Endothelial cell of umbilical vein (primary cell): ENCODE results near the gene CCSER1. TPM values are rescaled to one million over a fixed set of nuclear protein-coding genes. Genes with fewer than 3 reads are reported as not detected.

Experiments
- BruUV-seq: library from RNA; stranded (reverse); fragments of 400-500 nt; replicated peaks from 2 replicates; lab custom pipeline; 2021; lab: Mats Ljungman, UMichigan
- CTCF ChIA-PET: fragments of 300-600, 350-600 bp; sonication (Branson Sonifier 250); formaldehyde crosslinking; loops from one replicate; lab custom pipeline; 2021; ENCODE audit warnings: antibody characterized with exemption, inconsistent platforms; lab: Charles Lee
- POLR2A ChIA-PET: fragments of 300-600, 350-600 bp; sonication (Branson Sonifier 250); formaldehyde crosslinking; loops from one replicate; lab custom pipeline; 2021; ENCODE audit warnings: antibody characterized with exemption, inconsistent platforms; lab: Charles Lee
- DNase-seq: peaks from one replicate; pipeline ENCODE4 v3.0.0-alpha.2; 2011; ENCODE audit warnings: low read depth, low spot score
- FAIRE-seq: peaks from 2 replicates; lab custom pipeline; 2011; peaks lifted over from hg19 to GRCh38; lab: Jason Lieb, UNC
- H2AFZ ChIP-seq: 2 replicates; pipeline ENCODE4 v1.6.0; 2012; ENCODE audit warnings: low read depth, low read length, control low read depth, inconsistent platforms
- H3K27ac ChIP-seq: 2 replicates; pipeline ENCODE4 v1.5.1; 2011; ENCODE audit warnings: low read depth, mild to moderate bottlenecking, control low read depth, low read length, moderate library complexity; ENCODE audit not compliant: insufficient read depth
- H3K27me3 ChIP-seq, 2 experiments: 2 replicates each; pipeline versions ENCODE4 v1.6.0 to v1.6.1; 2011; ENCODE audit warnings: low read length in 2 of 2, mixed read lengths in 1 of 2; ENCODE audit not compliant: control insufficient read depth in 2 of 2, insufficient read depth in 2 of 2
- H3K36me3 ChIP-seq, 2 experiments: 2 replicates in 1 of 2; 3 replicates in 1 of 2; pipeline ENCODE4 v1.5.1; 2011; ENCODE audit warnings: low read length in 2 of 2, mild to moderate bottlenecking in 1 of 2, moderate library complexity in 1 of 2; ENCODE audit not compliant: control insufficient read depth in 2 of 2, insufficient read depth in 2 of 2; ENCODE audit errors: extremely low read depth in 1 of 2
- H3K4me1 ChIP-seq: 3 replicates; pipeline ENCODE4 v1.5.1; 2011; ENCODE audit warnings: mild to moderate bottlenecking, low read length; ENCODE audit not compliant: control insufficient read depth, insufficient read depth; ENCODE audit errors: extremely low read depth
- H3K4me2 ChIP-seq: 2 replicates; pipeline ENCODE4 v1.6.1; 2011; ENCODE audit warnings: low read length, control low read depth, mixed read lengths; ENCODE audit not compliant: insufficient read depth
- H3K4me3 ChIP-seq, 3 experiments: fragments of 200-600 bp in 1 of 3; sonication (generic), shearing (Covaris generic) in 1 of 3; replicated peaks in 1 of 3; 2 replicates each; pipeline ENCODE4 v1.5.1; 2011 to 2016; ENCODE audit warnings: control low read depth in 3 of 3, low read length in 3 of 3, mild to moderate bottlenecking in 2 of 3, inconsistent platforms in 1 of 3, low read depth in 1 of 3, moderate library complexity in 1 of 3; ENCODE audit not compliant: insufficient read depth in 1 of 3
- H3K79me2 ChIP-seq: 2 replicates; pipeline ENCODE4 v1.6.0; 2012; ENCODE audit warnings: low read length, inconsistent platforms; ENCODE audit not compliant: control insufficient read depth, insufficient read depth
- H3K9ac ChIP-seq: replicated peaks from 2 replicates; pipeline ENCODE3; 2011; ENCODE audit warnings: low read length, control low read depth; ENCODE audit not compliant: insufficient read depth; ENCODE audit errors: extremely low read depth
- H3K9me1 ChIP-seq: replicated peaks from 3 replicates; pipeline ENCODE4 v1.6.0; 2011; ENCODE audit warnings: mild to moderate bottlenecking, low read length; ENCODE audit not compliant: control insufficient read depth, insufficient read depth; ENCODE audit errors: extremely low read depth
- H3K9me3 ChIP-seq: replicated peaks from 2 replicates; pipeline ENCODE4 v1.5.1; 2012; ENCODE audit warnings: low read length, inconsistent platforms; ENCODE audit not compliant: control insufficient read depth, insufficient read depth
- H4K20me1 ChIP-seq: replicated peaks from 2 replicates; pipeline ENCODE3; 2011; ENCODE audit warnings: mild to moderate bottlenecking, low read length; ENCODE audit not compliant: control insufficient read depth, insufficient read depth; ENCODE audit errors: extremely low read depth
- CTCF ChIP-seq, 2 donors: IDR thresholded peaks; 1 replicate in 1 of 2; 2 replicates in 1 of 2; pipeline ENCODE4 v1.5.1; 2011; ENCODE audit warnings: low read length in 2 of 2, mild to moderate bottlenecking in 2 of 2, moderate library complexity in 2 of 2, control low read depth in 1 of 2, inconsistent platforms in 1 of 2, low read depth in 1 of 2; ENCODE audit not compliant: insufficient read depth in 1 of 2; ENCODE audit errors: extremely low read depth in 1 of 2
- EZH2 ChIP-seq: IDR thresholded peaks from 2 replicates; pipeline ENCODE4 v1.6.1; 2012; ENCODE audit warnings: borderline replicate concordance, low read depth, mild to moderate bottlenecking, moderate library complexity, low read length, inconsistent platforms; ENCODE audit not compliant: severe bottlenecking
- FOS ChIP-seq: IDR thresholded peaks from 2 replicates; pipeline ENCODE4 v1.6.1; 2011; ENCODE audit warnings: mild to moderate bottlenecking, low read length, moderate library complexity, borderline replicate concordance; ENCODE audit not compliant: insufficient read depth
- GATA2 ChIP-seq: IDR thresholded peaks from 2 replicates; pipeline ENCODE4 v1.7.0; 2011; ENCODE audit warnings: low read depth, mild to moderate bottlenecking, moderate library complexity, mixed read lengths, low read length; ENCODE audit not compliant: insufficient read length, insufficient read depth
- JUN ChIP-seq: IDR thresholded peaks from 2 replicates; pipeline ENCODE4 v1.6.1; 2011; ENCODE audit warnings: borderline replicate concordance, low read depth; ENCODE audit not compliant: insufficient read length, insufficient read depth
- MAX ChIP-seq: IDR thresholded peaks from 2 replicates; pipeline ENCODE4 v1.6.1; 2011; ENCODE audit not compliant: insufficient read depth, insufficient read length
- MYC ChIP-seq: IDR thresholded peaks from one replicate; pipeline ENCODE4 v1.6.1; 2011; ENCODE audit warnings: mild to moderate bottlenecking, low read depth, low read length
- POLR2A ChIP-seq: IDR thresholded peaks from 2 replicates; pipeline ENCODE4 v1.6.1; 2012; ENCODE audit warnings: low read depth, mild to moderate bottlenecking, control low read depth, low read length
- POLR2AphosphoS5 ChIP-seq: IDR thresholded peaks from 2 replicates; pipeline ENCODE4 v1.6.1; 2012; ENCODE audit warnings: low read depth, mild to moderate bottlenecking, control low read depth, low read length, moderate library complexity; ENCODE audit not compliant: insufficient read depth
- dilution Hi-C: fragments of 300-500 bp; cut with MboI; formaldehyde crosslinking; loops from one replicate; pipeline ENCODE4 v1.15.0; 2019; ENCODE audit warnings: low sequenced_read_pairs; ENCODE audit not compliant: extremely low pct_ligation_motif_present
- intact Hi-C: fragments of 100-400 bp; cut with micrococcal nuclease; formaldehyde crosslinking; loops from one replicate; pipeline ENCODE4 v1.10.0; 2022
- polyA plus RNA-seq, 4 experiments: library from polyadenylated mRNA; depleted of rRNA in 3 of 4; stranded (reverse) in 3 of 4; unstranded in 1 of 4; fragments of >200 nt; gene quantifications; 2 replicates each; pipeline versions ENCODE4 v1.2.1 to v1.2.3, GENCODE V29; 2011 to 2012; ENCODE audit warnings: missing spikeins in 1 of 4
- total RNA-seq: library from RNA; stranded (reverse); gene quantifications from 2 replicates; pipeline ENCODE4 v1.2.3, GENCODE V29; 2021

Gene CCSER1
- total and polyA plus RNA-seq, 2 donors (not counting 3 experiments of a cell fraction or from before 2014, with no cell fraction given), result 0.11 to 1.8 TPM

GRCh38 chr4:90246816-90247215, 119.6 kb downstream of the CCSER1 start:
- Histone ChIP-seq H3K9ac (no peak overlapping the region), H3K79me2 (no peaks in the 10 kb centered on the region), H3K4me2 (no peak overlapping the region), H2AFZ (no peak overlapping the region), H3K36me3 (no peaks in the 10 kb centered on the region), H3K4me1 (no peaks in the 10 kb centered on the region), H3K9me1 (no peaks in the 10 kb centered on the region), H4K20me1 (no peaks in the 10 kb centered on the region), H3K27me3 (no peaks in the 10 kb centered on the region), H3K4me3 (no peak overlapping the region), H3K9me3 (no peaks in the 10 kb centered on the region), H3K27ac (no peak overlapping the region)
- no TSS peak for BruUV-seq
- intact Hi-C loops (no loop called here), dilution Hi-C loops (no loop called here)
- FAIRE-seq (no peak), DNase-seq (no peak)
- TF ChIP-seq POLR2AphosphoS5, result no peak
- no peak for TF ChIP-seq MAX
- no peak for TF ChIP-seq FOS
- no peak for TF ChIP-seq GATA2
- no peak for TF ChIP-seq MYC
- no peak for TF ChIP-seq POLR2A
- TF ChIP-seq EZH2, result no peak
- TF ChIP-seq JUN, result no peak
- no peak for TF ChIP-seq CTCF (IDR thresholded peaks at IDR 0.05; ENCODE audit: extremely low read depth in 1 of 2, insufficient read depth in 1 of 2, low read depth in 1 of 2, low read length in 2 of 2)
- ChIA-PET POLR2A (no interaction called here), CTCF (no interaction called here)
